Neuronal stem cell (in vitro differentiated cells): ENCODE measurements around the gene CNN2.
A peak's percentile ranks its signal among the peaks of the same experiment; 100 is the strongest.

Source experiments
- DNase-seq: peaks from one replicate; pipeline ENCODE4 v3.0.0-alpha.2; 2013; ENCODE audit warnings: low spot score
- H2AFZ ChIP-seq: one replicate; pipeline ENCODE4 v1.6.1; 2013; ENCODE audit warnings: mild to moderate bottlenecking, low read length, inconsistent platforms
- H2AK5ac ChIP-seq: 2 replicates; pipeline ENCODE4 v1.6.1; 2013; ENCODE audit warnings: low read depth, mild to moderate bottlenecking, inconsistent platforms, low read length, moderate library complexity, mixed read lengths
- H2BK120ac ChIP-seq: 2 replicates; pipeline ENCODE4 v1.6.1; 2013; ENCODE audit warnings: low read depth, mild to moderate bottlenecking, inconsistent platforms, low read length, moderate library complexity, mixed read lengths
- H2BK12ac ChIP-seq: one replicate; pipeline ENCODE4 v1.6.1; 2013; ENCODE audit warnings: low read length, inconsistent platforms
- H2BK15ac ChIP-seq: 2 replicates; pipeline ENCODE4 v1.6.1; 2013; ENCODE audit warnings: mild to moderate bottlenecking, low read length, inconsistent platforms, mixed read lengths
- H2BK5ac ChIP-seq: one replicate; pipeline ENCODE4 v1.6.1; 2013; ENCODE audit warnings: inconsistent platforms, mild to moderate bottlenecking, low read length, moderate library complexity
- H3K14ac ChIP-seq: one replicate; pipeline ENCODE4 v1.6.1; 2013; ENCODE audit warnings: low read length, inconsistent platforms
- H3K18ac ChIP-seq: 2 replicates; pipeline ENCODE4 v1.6.1; 2013; ENCODE audit warnings: low read length, inconsistent platforms
- H3K23ac ChIP-seq: 2 replicates; pipeline ENCODE4 v1.6.1; 2013; ENCODE audit warnings: low read depth, mild to moderate bottlenecking, mixed read lengths, low read length, inconsistent platforms; ENCODE audit not compliant: poor library complexity
- H3K27ac ChIP-seq: replicated peaks from 3 replicates; pipeline ENCODE4 v1.5.1; 2013; ENCODE audit warnings: low read length, inconsistent platforms
- H3K27me3 ChIP-seq, 3 experiments: 2 replicates each; pipeline ENCODE4 v1.6.1; 2013; ENCODE audit warnings: low read length in 3 of 3, mild to moderate bottlenecking in 2 of 3, inconsistent platforms in 1 of 3, low read depth in 1 of 3, mixed read lengths in 1 of 3, moderate library complexity in 1 of 3; ENCODE audit not compliant: control insufficient read depth in 3 of 3, insufficient read depth in 3 of 3
- H3K36me3 ChIP-seq, 2 donors: replicated peaks in 1 of 2; 2 replicates each; pipeline ENCODE4 v1.6.1; 2013; ENCODE audit warnings: low read length in 2 of 2; ENCODE audit not compliant: control insufficient read depth in 2 of 2, insufficient read depth in 2 of 2
- H3K4ac ChIP-seq: 2 replicates; pipeline ENCODE4 v1.6.1; 2013; ENCODE audit warnings: inconsistent platforms, mild to moderate bottlenecking, low read length, moderate library complexity
- H3K4me1 ChIP-seq, 2 donors: 1 replicate in 1 of 2; 2 replicates in 1 of 2; pipeline ENCODE4 v1.6.1; 2013; ENCODE audit warnings: low read length in 2 of 2, low read depth in 1 of 2; ENCODE audit not compliant: control insufficient read depth in 2 of 2, insufficient read depth in 1 of 2
- H3K4me2 ChIP-seq: one replicate; pipeline ENCODE4 v1.6.1; 2013; ENCODE audit warnings: mild to moderate bottlenecking, low read length, inconsistent platforms; ENCODE audit not compliant: insufficient read depth, poor library complexity, severe bottlenecking
- H3K4me3 ChIP-seq, 2 donors: 2 replicates each; pipeline ENCODE4 v1.5.1; 2013; ENCODE audit warnings: low read length in 2 of 2, mild to moderate bottlenecking in 2 of 2, inconsistent platforms in 1 of 2, moderate library complexity in 1 of 2
- H3K79me1 ChIP-seq: one replicate; pipeline ENCODE4 v1.6.1; 2013; ENCODE audit warnings: low read depth, mild to moderate bottlenecking, inconsistent platforms, low read length, moderate library complexity
- H3K9ac ChIP-seq: one replicate; pipeline ENCODE4 v1.6.1; 2013; ENCODE audit warnings: mild to moderate bottlenecking, low read depth, low read length, inconsistent platforms; ENCODE audit not compliant: poor library complexity
- H3K9me3 ChIP-seq, 2 donors: replicated peaks in 1 of 2; 2 replicates each; pipeline versions ENCODE3 to v1.6.1; 2013; ENCODE audit warnings: low read length in 2 of 2, mild to moderate bottlenecking in 2 of 2, inconsistent platforms in 1 of 2, low read depth in 1 of 2, mixed read lengths in 1 of 2, moderate library complexity in 1 of 2; ENCODE audit not compliant: control insufficient read depth in 2 of 2, insufficient read depth in 1 of 2
- H4K8ac ChIP-seq: one replicate; pipeline ENCODE4 v1.6.1; 2013; ENCODE audit warnings: low read depth, mild to moderate bottlenecking, inconsistent platforms, low read length, moderate library complexity
- H4K91ac ChIP-seq: one replicate; pipeline ENCODE4 v1.6.1; 2013; ENCODE audit warnings: low read length, low read depth, mild to moderate bottlenecking, inconsistent platforms; ENCODE audit not compliant: poor library complexity
- WGBS, 2 donors: extraction: QIAGEN DNeasy Blood & Tissue Kit; methylation state at CpG; one replicate each; pipeline ENCODE4 v1.1.7; 2013; ENCODE audit warnings: missing lambda C conversion rate in 2 of 2, mixed read lengths in 1 of 2; ENCODE audit not compliant: insufficient read length in 2 of 2, insufficient replicate concordance in 1 of 2; ENCODE audit errors: extremely low coverage in 2 of 2; 5-methylcytosine and 5-hydroxymethylcytosine counted together

CNN2 gene

DNA sequence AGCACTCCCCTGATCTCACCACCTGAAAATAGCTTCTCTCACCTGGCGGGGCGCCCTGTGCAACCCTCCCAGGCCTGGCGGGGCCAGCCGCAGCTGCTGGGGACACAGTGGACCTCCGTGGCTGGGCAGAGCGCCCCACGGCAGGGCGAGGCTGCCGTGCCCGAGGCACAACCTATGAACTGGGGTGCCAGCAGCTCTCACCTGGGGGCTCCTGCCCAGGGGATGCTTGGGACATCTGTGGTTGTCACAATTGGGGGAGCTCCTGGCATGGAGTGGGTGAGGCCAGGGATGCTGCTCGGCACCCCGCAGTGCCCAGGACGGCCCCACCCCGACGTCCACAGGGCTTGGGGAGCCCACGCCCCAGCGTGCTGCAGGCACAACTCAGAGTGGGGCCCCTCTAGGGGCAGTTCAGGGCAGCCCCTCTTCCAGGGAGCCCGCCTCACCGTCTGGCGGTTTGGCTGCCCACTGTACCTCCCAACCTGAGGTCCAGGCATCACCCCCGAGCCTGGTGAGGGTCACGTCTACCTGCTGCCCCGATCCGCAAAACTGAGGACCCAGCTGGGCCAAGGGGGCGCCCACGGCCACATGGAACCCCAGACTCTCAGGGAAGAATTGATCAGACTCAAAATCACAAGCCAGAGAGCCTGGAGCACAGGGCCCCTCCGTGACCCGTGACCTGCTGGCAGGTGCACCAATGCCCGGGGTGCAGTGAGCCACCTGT lies 11.2 kb upstream of the CNN2 start:
- no peak for DNase-seq
- Histone ChIP-seq H4K8ac (no peak overlapping the region), H3K27me3 (no peaks in the 10 kb centered on the region), H3K4ac (no peak overlapping the region), H3K9ac (peak overlapping the region; percentile 75), H2AFZ (no peak overlapping the region), H3K9me3 (no peaks in the 10 kb centered on the region), H3K36me3 (peaks cover 23 to 49% of the 10 kb centered on the region in 2 donors), H3K27ac (no peak overlapping the region), H3K23ac (peak overlapping the region; percentile 65), H3K4me1 (peaks cover 24 to 33% of the 10 kb centered on the region in 2 donors), H3K14ac (no peak overlapping the region), H3K4me3 (no peak overlapping the region), H2BK5ac (peak overlapping the region; percentile 78), H2BK120ac (no peak overlapping the region), H3K79me1 (peaks cover 61% of the 10 kb centered on the region), H2BK15ac (peak overlapping the region; percentile 6), H3K4me2 (no peak overlapping the region), H3K18ac (peak overlapping the region; percentile 33), H2BK12ac (no peak overlapping the region), H2AK5ac (peak overlapping the region; percentile 36), H4K91ac (no peak overlapping the region)
- no CpG with 5 or more reads among the region's 29 CpGs for WGBS, 2 donors

GRCh38 chr19:1015782-1016646 lies 10.4 kb upstream of the CNN2 start:
- Histone ChIP-seq H2AK5ac (peak overlapping the region; percentile 89), H3K14ac (peak overlapping the region; percentile 94), H2BK12ac (peak overlapping the region; percentile 41), H3K4me2 (peak overlapping the region; percentile 43), H3K18ac (peak overlapping the region; percentile 51), H3K4ac (no peak overlapping the region), H2AFZ (no peak overlapping the region), H2BK15ac (no peak overlapping the region), H3K27me3 (no peaks in the 10 kb centered on the region), H2BK5ac (peak overlapping the region; percentile 78), H3K9ac (peak overlapping the region; percentile 75), H3K4me1 (peaks cover 24 to 37% of the 10 kb centered on the region in 2 donors), H3K79me1 (peaks cover 66% of the 10 kb centered on the region), H3K27ac (peak overlapping the region; percentile 48), H2BK120ac (no peak overlapping the region), H4K91ac (no peak overlapping the region), H3K23ac (peak overlapping the region; percentile 89), H3K36me3 (peaks cover 21 to 47% of the 10 kb centered on the region in 2 donors), H3K4me3 (no peak overlapping the region), H3K9me3 (no peaks in the 10 kb centered on the region), H4K8ac (no peak overlapping the region)
- WGBS, 2 donors = no CpG with 5 or more reads among the region's 31 CpGs
- DNase-seq = no peak

DNA sequence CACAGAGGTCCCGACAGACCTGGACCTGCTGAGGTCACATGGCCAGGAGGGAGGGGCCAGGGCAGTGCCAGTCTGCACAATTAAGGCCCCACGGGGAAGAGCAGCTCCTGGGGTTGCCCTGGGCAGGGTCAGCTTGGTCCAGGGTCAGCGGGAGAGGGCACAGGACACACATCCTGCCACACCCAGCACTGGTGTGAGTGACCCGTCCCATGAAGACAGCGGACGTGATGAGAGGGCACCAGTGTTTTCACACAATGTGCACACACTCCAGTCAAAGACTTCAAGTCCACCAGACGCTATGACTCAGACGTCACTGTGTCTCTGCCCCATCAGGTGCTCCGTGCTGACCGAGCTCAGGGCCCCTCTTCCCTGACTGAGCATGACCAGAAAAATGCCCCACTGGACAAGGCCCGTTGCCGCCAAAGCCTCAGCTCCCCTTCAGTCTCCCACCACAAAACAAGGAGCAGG lies 9.7 kb upstream of the CNN2 start:
- peak overlapping the region; percentile 94 for H3K14ac ChIP-seq
- no peak overlapping the region for H3K4me3 ChIP-seq
- peak overlapping the region; percentile 89 for H2AK5ac ChIP-seq
- peak overlapping the region; percentile 78 for H2BK5ac ChIP-seq
- H3K36me3 ChIP-seq = peaks cover 18 to 44% of the 10 kb centered on the region in 2 donors
- H3K4me1 ChIP-seq = peaks cover 24 to 37% of the 10 kb centered on the region in 2 donors
- peak overlapping the region; percentile 33 for H2BK15ac ChIP-seq
- peak overlapping the region; percentile 60 for H3K9ac ChIP-seq
- H4K91ac ChIP-seq = no peak overlapping the region
- no peaks in the 10 kb centered on the region for H3K27me3 ChIP-seq
- no peak for DNase-seq
- H4K8ac ChIP-seq = no peak overlapping the region
- no peak overlapping the region for H3K4me2 ChIP-seq
- peak overlapping the region; percentile 48 for H3K27ac ChIP-seq
- no peak overlapping the region for H2AFZ ChIP-seq
- H3K18ac ChIP-seq = peak overlapping the region; percentile 27
- H3K79me1 ChIP-seq = peaks cover 65% of the 10 kb centered on the region
- H2BK12ac ChIP-seq = no peak overlapping the region
- WGBS, 2 donors = no CpG with 5 or more reads among the region's 12 CpGs
- H3K4ac ChIP-seq = no peak overlapping the region
- peak overlapping the region; percentile 89 for H3K23ac ChIP-seq
- H2BK120ac ChIP-seq = no peak overlapping the region
- H3K9me3 ChIP-seq = no peaks in the 10 kb centered on the region
